Measurements from ENCODE around the gene TNNT3.
"Not testable (repeated sequence)": the region's sequence is repeated elsewhere in the genome, so short reads cannot be mapped to it uniquely, and the experiment has no call there.

TNNT3 gene

GRCh38 chr11:1919391-1920127 lies at the start of gene TNNT3:
Gene TNNT3 (plus strand): TSS chr11:1919703. CDS start chr11:1922875, 3,172 bp downstream.
- DNase-seq (ENCODE audit: low read depth): no peak

- DNase-seq (ENCODE audit: low read depth): no peak
Observed at GRCh38 chr11:1870326-1870696, 49.2 kb upstream of the TNNT3 start.

GRCh38 chr11:1870721-1871466 lies 48.6 kb upstream of the TNNT3 start:
- DNase-seq (ENCODE audit: low read depth): no peak

GRCh38 chr11:1871531-1871930 lies 48.0 kb upstream of the TNNT3 start:
- no peak for DNase-seq (ENCODE audit: low read depth)

- no peak for DNase-seq (ENCODE audit: low read depth)
Observed at GRCh38 chr11:1872267-1872985, 47.1 kb upstream of the TNNT3 start.

- peak; percentile 76 for DNase-seq (ENCODE audit: low read depth)
Observed at GRCh38 chr11:1873048-1873812, 46.3 kb upstream of the TNNT3 start.

- not testable (repeated sequence) for DNase-seq (ENCODE audit: low read depth)
Observed at GRCh38 chr11:1873813-1874150, 45.7 kb upstream of the TNNT3 start.

GRCh38 chr11:1874441-1875092 lies 44.9 kb upstream of the TNNT3 start:
- not testable (repeated sequence) for DNase-seq (ENCODE audit: low read depth)

- peak; percentile 43 for DNase-seq (ENCODE audit: low read depth)
Observed at GRCh38 chr11:1875093-1875850, 44.2 kb upstream of the TNNT3 start.

- DNase-seq (ENCODE audit: low read depth): not testable (repeated sequence)
Observed at GRCh38 chr11:1875851-1876301, 43.6 kb upstream of the TNNT3 start.

GRCh38 chr11:1876361-1877063 lies 43.0 kb upstream of the TNNT3 start:
- peak; percentile 97 for DNase-seq (ENCODE audit: low read depth)

GRCh38 chr11:1877211-1878136 lies 42.0 kb upstream of the TNNT3 start:
- DNase-seq (ENCODE audit: low read depth): peak; percentile 75

GRCh38 chr11:1878137-1879031 lies 41.1 kb upstream of the TNNT3 start:
- no peak for DNase-seq (ENCODE audit: low read depth)

- no peak for DNase-seq (ENCODE audit: low read depth)
Observed at GRCh38 chr11:1879342-1879940, 40.1 kb upstream of the TNNT3 start.

- no peak for DNase-seq (ENCODE audit: low read depth)
Observed at GRCh38 chr11:1879941-1880720, 39.4 kb upstream of the TNNT3 start.

GRCh38 chr11:1880746-1881441 lies 38.6 kb upstream of the TNNT3 start:
- no peak for DNase-seq (ENCODE audit: low read depth)
